PFSK-1 (cell line): ENCODE measurements around the gene SLC7A1.

Experiments used
- POLR2AphosphoS5 ChIP-seq: IDR thresholded peaks from 2 replicates; pipeline ENCODE4 v1.6.1; 2012; ENCODE audit warnings: low read depth, mild to moderate bottlenecking, control low read depth, low read length, moderate library complexity
- REST ChIP-seq, 2 experiments: IDR thresholded peaks; 2 replicates each; pipeline versions ENCODE4 v1.6.1 to v1.8.0; 2011 to 2012; ENCODE audit warnings: low read depth in 2 of 2, low read length in 2 of 2, control low read depth in 1 of 2, inconsistent platforms in 1 of 2, mild to moderate bottlenecking in 1 of 2, moderate library complexity in 1 of 2; ENCODE audit not compliant: insufficient read depth in 1 of 2

GRCh38 chr13:29503041-29503837 lies 92.2 kb downstream of the SLC7A1 start:
- TF ChIP-seq POLR2AphosphoS5 (no peak), REST (IDR thresholded peaks at IDR 0.05; ENCODE audit: insufficient read depth in 1 of 2, low read depth in 2 of 2, low read length in 2 of 2) (no peak)
